GM23338 (cell line): Measurements from ENCODE around the gene UXS1. TPM values are rescaled to one million over a fixed set of nuclear protein-coding genes. Genes with fewer than 3 reads are reported as not detected.

Experiments
- ATAC-seq: fragments of 200-7000 bp; cut with Tn5 transposase; 3 replicates; pipeline ENCODE4 v1.9.1; 2020
- DNase-seq: peaks from one replicate; pipeline ENCODE4 v3.0.0-alpha.2; 2015; ENCODE audit warnings: low spot score
- H2AFZ ChIP-seq: fragments of 200-600 bp; sonication (generic); 2 replicates; pipeline ENCODE4 v1.8.0; 2016; ENCODE audit warnings: antibody characterized with exemption, mild to moderate bottlenecking, moderate library complexity
- H3F3A ChIP-seq: fragments of 200-600 bp; sonication (generic); replicated peaks from 2 replicates; pipeline ENCODE4 v1.8.0; 2017; ENCODE audit warnings: antibody characterized with exemption, mixed run types, low read depth
- H3K27ac ChIP-seq: fragments of 200-600 bp; sonication (generic); 2 replicates; pipeline ENCODE4 v1.6.1; 2016; ENCODE audit warnings: low read depth
- H3K27me3 ChIP-seq: fragments of 200-600 bp; sonication (generic); 2 replicates; pipeline ENCODE4 v1.8.0; 2016; ENCODE audit warnings: mild to moderate bottlenecking, mixed run types, moderate library complexity; ENCODE audit not compliant: insufficient read depth
- H3K36me3 ChIP-seq: fragments of 200-600 bp; sonication (generic); 2 replicates; pipeline ENCODE4 v1.8.0; 2016; ENCODE audit warnings: mild to moderate bottlenecking; ENCODE audit not compliant: insufficient read depth
- H3K4me1 ChIP-seq: fragments of 200-600 bp; sonication (generic); 2 replicates; pipeline ENCODE4 v1.8.0; 2016; ENCODE audit warnings: mild to moderate bottlenecking, moderate library complexity; ENCODE audit not compliant: insufficient read depth
- H3K4me2 ChIP-seq: fragments of 200-600 bp; sonication (generic); 2 replicates; pipeline ENCODE4 v1.7.1; 2017; ENCODE audit warnings: mixed run types
- H3K4me3 ChIP-seq: fragments of 200-600 bp; sonication (generic); 2 replicates; pipeline ENCODE4 v1.6.1; 2016; ENCODE audit warnings: mixed run types
- H3K79me2 ChIP-seq: fragments of 200-600 bp; sonication (generic); replicated peaks from 2 replicates; pipeline ENCODE4 v1.8.0; 2017; ENCODE audit warnings: mild to moderate bottlenecking; ENCODE audit not compliant: insufficient read depth
- H3K9me2 ChIP-seq: fragments of 200-600 bp; sonication (generic); 2 replicates; pipeline ENCODE4 v1.8.0; 2017; ENCODE audit not compliant: insufficient read depth
- H4K20me1 ChIP-seq: fragments of 200-600 bp; sonication (generic); replicated peaks from 2 replicates; pipeline ENCODE4 v1.8.0; 2017; ENCODE audit warnings: mild to moderate bottlenecking; ENCODE audit not compliant: insufficient read depth
- H3K27ac Mint-ChIP-seq: 2 replicates; pipeline ENCODE4 v1.8.0; 2020; ENCODE audit warnings: inconsistent platforms, mild to moderate bottlenecking, moderate library complexity, mixed read lengths
- H3K27me3 Mint-ChIP-seq: 3 replicates; pipeline ENCODE4 v1.8.0; 2022; ENCODE audit warnings: low read depth, mild to moderate bottlenecking, moderate library complexity, mixed read lengths, inconsistent platforms; ENCODE audit not compliant: insufficient read depth, poor library complexity
- H3K36me3 Mint-ChIP-seq: 3 replicates; pipeline ENCODE4 v1.8.0; 2021; ENCODE audit warnings: low read depth, mild to moderate bottlenecking, inconsistent platforms, moderate library complexity, mixed read lengths
- H3K4me1 Mint-ChIP-seq: 3 replicates; pipeline ENCODE4 v1.8.0; 2020; ENCODE audit warnings: mild to moderate bottlenecking, inconsistent platforms, mixed read lengths
- H3K4me3 Mint-ChIP-seq: 3 replicates; pipeline ENCODE4 v1.8.0; 2021; ENCODE audit warnings: moderate library complexity, mild to moderate bottlenecking, inconsistent platforms, mixed read lengths
- H3K9me3 Mint-ChIP-seq: 3 replicates; pipeline ENCODE4 v1.8.0; 2020; ENCODE audit warnings: moderate library complexity, mild to moderate bottlenecking, inconsistent platforms, mixed read lengths
- CREB1 ChIP-seq: fragments of 250-450 bp; sonication (Bioruptor Pico); IDR thresholded peaks from 2 replicates; pipeline ENCODE4 v1.5.0; 2020; ENCODE audit warnings: low read depth, mild to moderate bottlenecking, moderate library complexity
- EZH2 ChIP-seq: fragments of 200-600 bp; sonication (generic); IDR thresholded peaks from one replicate; pipeline ENCODE4 v1.8.0; 2017; ENCODE audit warnings: antibody characterized with exemption, mild to moderate bottlenecking, low read depth; ENCODE audit not compliant: unreplicated experiment
- EZH2phosphoT487 ChIP-seq: fragments of 200-600 bp; sonication (generic); IDR thresholded peaks from one replicate; pipeline ENCODE4 v1.8.1; 2018; ENCODE audit warnings: antibody characterized with exemption; ENCODE audit not compliant: unreplicated experiment
- NANOG ChIP-seq: IDR thresholded peaks from 2 replicates; pipeline ENCODE4 v1.6.1; 2016; ENCODE audit warnings: antibody characterized with exemption, borderline replicate concordance
- STAT1 ChIP-seq: IDR thresholded peaks from one replicate; pipeline ENCODE4 v1.6.1; 2016; ENCODE audit warnings: antibody characterized with exemption; ENCODE audit not compliant: unreplicated experiment
- ZNF331 ChIP-seq: fragments of 250-450 bp; sonication (Bioruptor Pico); IDR thresholded peaks from 2 replicates; pipeline ENCODE4 v1.5.0; 2020; ENCODE audit warnings: low read depth, mild to moderate bottlenecking, moderate library complexity
- polyA plus RNA-seq: library from polyadenylated mRNA; unstranded; fragments of >200 nt; fragmentation: Nextera tagmentation; extraction: Ambion mirVana; gene quantifications from 2 replicates; pipeline ENCODE4 v1.2.1, GENCODE V29; 2016
- total RNA-seq: library from RNA; depleted of rRNA; stranded (reverse); fragments of >200 nt; shearing (Covaris generic); gene quantifications from 2 replicates; pipeline ENCODE4 v1.2.3, GENCODE V29; 2014
- TF ChIP-seq, protein P1 (sequence below), 2 experiments: fragments of 200-600 bp in 1 of 2; sonication (generic) in 1 of 2; conservative IDR thresholded peaks; 2 replicates each; pipeline versions ENCODE4 v1.5.1 to v1.6.1; 2016 to 2017; ENCODE audit warnings: antibody characterized with exemption in 2 of 2, low read depth in 2 of 2, mild to moderate bottlenecking in 2 of 2, moderate library complexity in 1 of 2
- TF ChIP-seq, protein P2 (sequence below): IDR thresholded peaks from 2 replicates; pipeline ENCODE4 v1.6.1; 2016; ENCODE audit warnings: antibody characterized with exemption

Gene UXS1
- total and polyA plus RNA-seq, 2 experiments from 2014 or later = 48.7 to 131 TPM

DNA sequence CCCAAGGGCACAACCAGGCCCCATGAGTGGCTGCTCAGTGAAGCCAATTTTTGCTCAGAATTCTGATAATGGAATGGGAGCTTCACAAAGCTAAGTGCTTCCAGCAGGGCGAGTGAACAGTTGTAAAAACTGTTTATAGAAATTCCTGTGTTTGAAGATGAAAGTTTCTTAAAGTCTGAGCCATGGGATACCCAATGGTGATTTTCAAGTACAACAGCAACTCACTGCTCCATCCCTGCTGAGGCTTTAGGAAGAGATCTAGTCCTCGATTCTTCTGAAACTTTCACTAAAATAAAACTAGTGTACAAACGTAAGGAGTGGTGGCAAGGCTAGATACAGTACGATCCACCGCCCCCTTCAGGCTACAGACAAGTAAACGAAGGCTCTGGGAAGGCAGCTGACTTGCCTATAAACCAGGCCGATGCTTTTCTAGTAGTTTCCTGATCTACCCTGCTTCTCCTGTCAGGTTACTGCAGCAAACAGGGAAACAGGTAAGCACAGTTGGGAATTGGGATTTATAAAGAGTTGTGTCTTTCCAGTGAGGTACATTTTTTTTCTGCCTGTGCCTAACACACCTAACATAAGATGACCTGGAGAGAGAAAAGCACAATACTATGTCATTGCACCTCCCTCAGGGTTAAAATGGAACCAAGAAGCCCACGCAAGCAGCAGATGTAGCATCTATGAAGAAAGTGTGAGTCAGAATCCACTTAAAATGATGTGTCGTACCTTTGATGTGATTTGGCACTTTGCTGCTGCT lies 108.7 kb downstream of the UXS1 start:
- Histone ChIP-seq H4K20me1 (no peaks in the 10 kb centered on the region), H3K79me2 (no peaks in the 10 kb centered on the region), H3K9me2 (no peaks in the 10 kb centered on the region), H3F3A (no peaks in the 10 kb centered on the region), H3K36me3 (no peaks in the 10 kb centered on the region), H3K27ac (no peak overlapping the region), H3K27me3 (no peaks in the 10 kb centered on the region), H3K4me2 (no peak overlapping the region), H2AFZ (no peak overlapping the region), H3K4me3 (no peak overlapping the region), H3K4me1 (no peaks in the 10 kb centered on the region)
- Mint-ChIP-seq H3K9me3 (no peaks in the 10 kb centered on the region), H3K4me1 (peaks cover 4% of the 10 kb centered on the region), H3K27me3 (peaks cover 4% of the 10 kb centered on the region), H3K27ac (no peak overlapping the region), H3K4me3 (no peak overlapping the region), H3K36me3 (no peaks in the 10 kb centered on the region)
- DNase-seq (peak; percentile 69), ATAC-seq (peak; percentile 92)
- TF ChIP-seq EZH2 = no peak
- TF ChIP-seq, protein P1, sequence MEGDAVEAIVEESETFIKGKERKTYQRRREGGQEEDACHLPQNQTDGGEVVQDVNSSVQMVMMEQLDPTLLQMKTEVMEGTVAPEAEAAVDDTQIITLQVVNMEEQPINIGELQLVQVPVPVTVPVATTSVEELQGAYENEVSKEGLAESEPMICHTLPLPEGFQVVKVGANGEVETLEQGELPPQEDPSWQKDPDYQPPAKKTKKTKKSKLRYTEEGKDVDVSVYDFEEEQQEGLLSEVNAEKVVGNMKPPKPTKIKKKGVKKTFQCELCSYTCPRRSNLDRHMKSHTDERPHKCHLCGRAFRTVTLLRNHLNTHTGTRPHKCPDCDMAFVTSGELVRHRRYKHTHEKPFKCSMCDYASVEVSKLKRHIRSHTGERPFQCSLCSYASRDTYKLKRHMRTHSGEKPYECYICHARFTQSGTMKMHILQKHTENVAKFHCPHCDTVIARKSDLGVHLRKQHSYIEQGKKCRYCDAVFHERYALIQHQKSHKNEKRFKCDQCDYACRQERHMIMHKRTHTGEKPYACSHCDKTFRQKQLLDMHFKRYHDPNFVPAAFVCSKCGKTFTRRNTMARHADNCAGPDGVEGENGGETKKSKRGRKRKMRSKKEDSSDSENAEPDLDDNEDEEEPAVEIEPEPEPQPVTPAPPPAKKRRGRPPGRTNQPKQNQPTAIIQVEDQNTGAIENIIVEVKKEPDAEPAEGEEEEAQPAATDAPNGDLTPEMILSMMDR (conservative IDR thresholded peaks at IDR 0.05; ENCODE audit: low read depth in 2 of 2) = peak; percentile 47 to 70

DNA sequence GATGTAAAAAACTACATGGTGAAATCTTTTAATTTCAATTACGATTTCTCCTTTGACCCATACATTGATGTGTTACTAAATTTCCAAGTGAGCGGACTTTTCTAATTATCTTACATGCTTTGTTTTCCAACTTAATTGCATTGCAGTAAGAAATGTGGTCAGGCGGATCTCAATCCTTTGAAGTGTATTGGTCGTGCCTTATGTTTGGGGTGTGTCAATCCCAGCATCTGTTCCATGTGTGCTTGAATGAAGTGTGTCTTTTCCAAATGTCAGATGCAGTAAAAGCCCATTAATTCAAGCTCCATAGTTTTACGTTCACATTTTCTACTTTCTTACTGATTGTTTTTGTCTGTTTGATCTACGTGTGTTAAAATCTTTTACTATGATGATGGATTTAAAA lies 113.1 kb downstream of the UXS1 start:
- no peaks in the 10 kb centered on the region for H3K36me3 ChIP-seq
- H4K20me1 ChIP-seq = no peaks in the 10 kb centered on the region
- no peaks in the 10 kb centered on the region for H3K9me2 ChIP-seq
- no peak for DNase-seq
- Mint-ChIP-seq H3K4me3 (no peak overlapping the region), H3K36me3 (no peaks in the 10 kb centered on the region), H3K4me1 (peaks cover 12% of the 10 kb centered on the region), H3K27me3 (peaks cover 4% of the 10 kb centered on the region), H3K27ac (no peak overlapping the region), H3K9me3 (no peaks in the 10 kb centered on the region)
- H3K4me3 ChIP-seq = no peak overlapping the region
- no peaks in the 10 kb centered on the region for H3F3A ChIP-seq
- TF ChIP-seq NANOG = no peak
- TF ChIP-seq EZH2phosphoT487 = no peak
- TF ChIP-seq STAT1 = no peak
- TF ChIP-seq, protein P2, sequence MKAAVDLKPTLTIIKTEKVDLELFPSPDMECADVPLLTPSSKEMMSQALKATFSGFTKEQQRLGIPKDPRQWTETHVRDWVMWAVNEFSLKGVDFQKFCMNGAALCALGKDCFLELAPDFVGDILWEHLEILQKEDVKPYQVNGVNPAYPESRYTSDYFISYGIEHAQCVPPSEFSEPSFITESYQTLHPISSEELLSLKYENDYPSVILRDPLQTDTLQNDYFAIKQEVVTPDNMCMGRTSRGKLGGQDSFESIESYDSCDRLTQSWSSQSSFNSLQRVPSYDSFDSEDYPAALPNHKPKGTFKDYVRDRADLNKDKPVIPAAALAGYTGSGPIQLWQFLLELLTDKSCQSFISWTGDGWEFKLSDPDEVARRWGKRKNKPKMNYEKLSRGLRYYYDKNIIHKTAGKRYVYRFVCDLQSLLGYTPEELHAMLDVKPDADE = no peak
- no peak overlapping the region for H2AFZ ChIP-seq
- H3K79me2 ChIP-seq = no peaks in the 10 kb centered on the region
- ATAC-seq = no peak
- no peak overlapping the region for H3K27ac ChIP-seq
- H3K4me1 ChIP-seq = no peaks in the 10 kb centered on the region
- H3K27me3 ChIP-seq = no peaks in the 10 kb centered on the region
- no peak overlapping the region for H3K4me2 ChIP-seq

DNA sequence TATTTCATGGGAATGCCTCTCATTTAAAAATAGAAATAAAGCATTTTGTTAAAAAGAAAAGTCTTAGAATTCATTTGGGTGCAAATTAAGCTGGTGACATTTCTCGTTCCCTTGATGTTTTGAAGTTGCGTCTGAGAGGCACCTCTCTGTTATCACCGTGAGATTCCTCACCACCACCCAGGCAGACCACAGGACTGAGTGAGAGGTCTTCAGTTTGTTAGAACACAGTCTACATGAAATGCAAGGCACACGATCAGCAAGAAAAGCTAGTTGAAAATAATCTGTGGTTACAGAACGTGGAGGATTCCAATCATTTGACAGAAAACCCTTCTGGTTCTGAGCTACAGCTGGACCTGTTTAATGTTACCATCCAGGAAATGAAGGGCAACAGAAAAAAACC lies 116.0 kb downstream of the UXS1 start:
- H4K20me1 ChIP-seq = no peaks in the 10 kb centered on the region
- H3K9me2 ChIP-seq = no peaks in the 10 kb centered on the region
- Mint-ChIP-seq H3K4me3 (no peak overlapping the region), H3K36me3 (no peaks in the 10 kb centered on the region), H3K4me1 (peaks cover 13% of the 10 kb centered on the region; the same call in 2 of the 3 replicates), H3K27ac (no peak overlapping the region), H3K27me3 (no peaks in the 10 kb centered on the region), H3K9me3 (no peaks in the 10 kb centered on the region)
- no peak overlapping the region for H3K4me2 ChIP-seq
- H3K27ac ChIP-seq = no peak overlapping the region
- H3F3A ChIP-seq = no peaks in the 10 kb centered on the region
- ATAC-seq (no peak), DNase-seq (no peak)
- H3K4me1 ChIP-seq = no peaks in the 10 kb centered on the region
- no peaks in the 10 kb centered on the region for H3K36me3 ChIP-seq
- H2AFZ ChIP-seq = no peak overlapping the region
- H3K79me2 ChIP-seq = no peaks in the 10 kb centered on the region
- no peak overlapping the region for H3K4me3 ChIP-seq
- H3K27me3 ChIP-seq = no peaks in the 10 kb centered on the region
- TF ChIP-seq STAT1 = no peak
- TF ChIP-seq CREB1 = no peak
- TF ChIP-seq, protein P2 = no peak
- TF ChIP-seq ZNF331 (CRISPR knock-in tag) = no peak
